ENCODE measurements around the gene AGFG2.

Gene AGFG2

DNA sequence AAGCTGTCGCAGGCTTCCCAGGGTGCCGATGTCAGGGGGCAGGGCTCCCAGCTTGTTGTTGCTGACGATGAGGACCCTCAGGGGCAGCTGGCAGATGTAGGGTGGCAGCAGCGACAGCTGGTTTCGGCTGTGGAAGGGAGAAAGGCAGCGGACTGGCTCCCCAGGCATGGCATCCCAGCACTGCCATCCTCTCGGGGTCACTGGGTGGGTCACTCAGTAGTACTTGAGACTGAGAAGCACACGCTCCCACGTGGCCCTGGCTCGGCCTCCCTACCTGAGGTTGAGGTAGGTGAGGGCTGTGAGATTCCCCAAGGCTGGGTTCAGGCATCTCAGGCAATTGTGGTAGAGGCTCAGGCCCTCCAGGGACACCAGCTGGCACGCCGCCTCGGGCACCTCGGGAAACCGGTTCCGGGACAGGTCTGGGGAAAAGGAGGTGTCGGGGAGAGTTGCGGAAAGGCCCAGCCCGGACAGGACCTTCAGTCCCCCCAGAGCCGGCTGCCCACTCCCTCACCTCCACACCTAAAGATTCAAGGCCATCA is 43.1 kb downstream of the AGFG2 start (continued):
- TF ChIP-seq, protein P1, sequence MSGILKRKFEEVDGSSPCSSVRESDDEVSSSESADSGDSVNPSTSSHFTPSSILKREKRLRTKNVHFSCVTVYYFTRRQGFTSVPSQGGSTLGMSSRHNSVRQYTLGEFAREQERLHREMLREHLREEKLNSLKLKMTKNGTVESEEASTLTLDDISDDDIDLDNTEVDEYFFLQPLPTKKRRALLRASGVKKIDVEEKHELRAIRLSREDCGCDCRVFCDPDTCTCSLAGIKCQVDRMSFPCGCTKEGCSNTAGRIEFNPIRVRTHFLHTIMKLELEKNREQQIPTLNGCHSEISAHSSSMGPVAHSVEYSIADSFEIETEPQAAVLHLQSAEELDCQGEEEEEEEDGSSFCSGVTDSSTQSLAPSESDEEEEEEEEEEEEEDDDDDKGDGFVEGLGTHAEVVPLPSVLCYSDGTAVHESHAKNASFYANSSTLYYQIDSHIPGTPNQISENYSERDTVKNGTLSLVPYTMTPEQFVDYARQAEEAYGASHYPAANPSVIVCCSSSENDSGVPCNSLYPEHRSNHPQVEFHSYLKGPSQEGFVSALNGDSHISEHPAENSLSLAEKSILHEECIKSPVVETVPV (CRISPR knock-in tag; IDR thresholded peaks at IDR 0.05) = no peak
- TF ChIP-seq, protein P2, sequence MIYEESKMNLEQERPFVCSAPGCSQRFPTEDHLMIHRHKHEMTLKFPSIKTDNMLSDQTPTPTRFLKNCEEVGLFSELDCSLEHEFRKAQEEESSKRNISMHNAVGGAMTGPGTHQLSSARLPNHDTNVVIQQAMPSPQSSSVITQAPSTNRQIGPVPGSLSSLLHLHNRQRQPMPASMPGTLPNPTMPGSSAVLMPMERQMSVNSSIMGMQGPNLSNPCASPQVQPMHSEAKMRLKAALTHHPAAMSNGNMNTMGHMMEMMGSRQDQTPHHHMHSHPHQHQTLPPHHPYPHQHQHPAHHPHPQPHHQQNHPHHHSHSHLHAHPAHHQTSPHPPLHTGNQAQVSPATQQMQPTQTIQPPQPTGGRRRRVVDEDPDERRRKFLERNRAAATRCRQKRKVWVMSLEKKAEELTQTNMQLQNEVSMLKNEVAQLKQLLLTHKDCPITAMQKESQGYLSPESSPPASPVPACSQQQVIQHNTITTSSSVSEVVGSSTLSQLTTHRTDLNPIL (CRISPR knock-in tag; IDR thresholded peaks at IDR 0.05; ENCODE audit: low read depth) = no peak
- TF ChIP-seq CSDC2 (CRISPR knock-in tag; IDR thresholded peaks at IDR 0.05) (no peak), ZFP30 (CRISPR knock-in tag; IDR thresholded peaks at IDR 0.05) (no peak), TCF4 (CRISPR knock-in tag; IDR thresholded peaks at IDR 0.05; ENCODE audit: borderline replicate concordance) (no peak), ARNTL (CRISPR knock-in tag; IDR thresholded peaks at IDR 0.05; ENCODE audit: borderline replicate concordance, low read depth) (no peak)
- TF ChIP-seq, protein P3, sequence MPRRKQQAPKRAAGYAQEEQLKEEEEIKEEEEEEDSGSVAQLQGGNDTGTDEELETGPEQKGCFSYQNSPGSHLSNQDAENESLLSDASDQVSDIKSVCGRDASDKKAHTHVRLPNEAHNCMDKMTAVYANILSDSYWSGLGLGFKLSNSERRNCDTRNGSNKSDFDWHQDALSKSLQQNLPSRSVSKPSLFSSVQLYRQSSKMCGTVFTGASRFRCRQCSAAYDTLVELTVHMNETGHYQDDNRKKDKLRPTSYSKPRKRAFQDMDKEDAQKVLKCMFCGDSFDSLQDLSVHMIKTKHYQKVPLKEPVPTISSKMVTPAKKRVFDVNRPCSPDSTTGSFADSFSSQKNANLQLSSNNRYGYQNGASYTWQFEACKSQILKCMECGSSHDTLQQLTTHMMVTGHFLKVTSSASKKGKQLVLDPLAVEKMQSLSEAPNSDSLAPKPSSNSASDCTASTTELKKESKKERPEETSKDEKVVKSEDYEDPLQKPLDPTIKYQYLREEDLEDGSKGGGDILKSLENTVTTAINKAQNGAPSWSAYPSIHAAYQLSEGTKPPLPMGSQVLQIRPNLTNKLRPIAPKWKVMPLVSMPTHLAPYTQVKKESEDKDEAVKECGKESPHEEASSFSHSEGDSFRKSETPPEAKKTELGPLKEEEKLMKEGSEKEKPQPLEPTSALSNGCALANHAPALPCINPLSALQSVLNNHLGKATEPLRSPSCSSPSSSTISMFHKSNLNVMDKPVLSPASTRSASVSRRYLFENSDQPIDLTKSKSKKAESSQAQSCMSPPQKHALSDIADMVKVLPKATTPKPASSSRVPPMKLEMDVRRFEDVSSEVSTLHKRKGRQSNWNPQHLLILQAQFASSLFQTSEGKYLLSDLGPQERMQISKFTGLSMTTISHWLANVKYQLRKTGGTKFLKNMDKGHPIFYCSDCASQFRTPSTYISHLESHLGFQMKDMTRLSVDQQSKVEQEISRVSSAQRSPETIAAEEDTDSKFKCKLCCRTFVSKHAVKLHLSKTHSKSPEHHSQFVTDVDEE (CRISPR knock-in tag; IDR thresholded peaks at IDR 0.05) = no peak

DNA sequence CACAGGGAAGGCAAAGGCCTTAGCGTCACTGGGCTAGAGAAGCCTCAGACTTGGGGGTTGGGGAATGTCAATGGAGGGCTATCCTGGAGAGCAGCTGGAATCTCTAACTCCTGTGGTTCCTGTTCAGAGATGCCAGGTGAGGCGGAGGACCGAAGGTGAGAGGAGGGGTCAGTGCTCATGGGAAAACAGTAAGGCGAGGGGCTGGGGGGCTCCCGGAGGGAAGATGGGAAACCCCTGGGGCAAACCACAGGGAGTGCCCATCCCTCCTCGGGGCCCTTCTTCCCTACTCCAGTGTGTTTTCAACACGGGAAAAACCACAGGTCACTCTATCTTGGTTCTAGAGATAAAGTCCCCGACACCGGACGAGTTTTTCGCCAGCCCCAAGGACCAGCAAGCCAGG is 43.6 kb downstream of the AGFG2 start:
- no peak for ATAC-seq
- TF ChIP-seq ZNF565 (CRISPR knock-in tag; conservative IDR thresholded peaks at IDR 0.05; ENCODE audit: low read depth) = no peak
- no peak for TF ChIP-seq TOX (CRISPR knock-in tag; IDR thresholded peaks at IDR 0.05; ENCODE audit: borderline replicate concordance)
- TF ChIP-seq TCF4 (CRISPR knock-in tag; IDR thresholded peaks at IDR 0.05; ENCODE audit: borderline replicate concordance) = no peak
- TF ChIP-seq, protein P4, sequence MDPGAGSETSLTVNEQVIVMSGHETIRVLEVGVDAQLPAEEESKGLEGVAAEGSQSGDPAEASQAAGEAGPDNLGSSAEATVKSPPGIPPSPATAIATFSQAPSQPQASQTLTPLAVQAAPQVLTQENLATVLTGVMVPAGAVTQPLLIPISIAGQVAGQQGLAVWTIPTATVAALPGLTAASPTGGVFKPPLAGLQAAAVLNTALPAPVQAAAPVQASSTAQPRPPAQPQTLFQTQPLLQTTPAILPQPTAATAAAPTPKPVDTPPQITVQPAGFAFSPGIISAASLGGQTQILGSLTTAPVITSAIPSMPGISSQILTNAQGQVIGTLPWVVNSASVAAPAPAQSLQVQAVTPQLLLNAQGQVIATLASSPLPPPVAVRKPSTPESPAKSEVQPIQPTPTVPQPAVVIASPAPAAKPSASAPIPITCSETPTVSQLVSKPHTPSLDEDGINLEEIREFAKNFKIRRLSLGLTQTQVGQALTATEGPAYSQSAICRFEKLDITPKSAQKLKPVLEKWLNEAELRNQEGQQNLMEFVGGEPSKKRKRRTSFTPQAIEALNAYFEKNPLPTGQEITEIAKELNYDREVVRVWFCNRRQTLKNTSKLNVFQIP (CRISPR knock-in tag; IDR thresholded peaks at IDR 0.05; ENCODE audit: borderline replicate concordance, low read depth) = no peak
- TF ChIP-seq ARNTL (CRISPR knock-in tag; IDR thresholded peaks at IDR 0.05; ENCODE audit: borderline replicate concordance, low read depth) = no peak
- TF ChIP-seq ZNF8 (CRISPR knock-in tag; IDR thresholded peaks at IDR 0.05) = no peak
- no peak for TF ChIP-seq BACH2 (CRISPR knock-in tag; IDR thresholded peaks at IDR 0.05; ENCODE audit: borderline replicate concordance)
- no peak for TF ChIP-seq ZC3H10 (CRISPR knock-in tag; IDR thresholded peaks at IDR 0.05)
- TF ChIP-seq SNAI2 (CRISPR knock-in tag; IDR thresholded peaks at IDR 0.05) = no peak
- no peak for TF ChIP-seq ISL1 (CRISPR knock-in tag; IDR thresholded peaks at IDR 0.05)
- no peak for TF ChIP-seq ZNF70 (CRISPR knock-in tag; IDR thresholded peaks at IDR 0.05)
- TF ChIP-seq, protein P3 (CRISPR knock-in tag; IDR thresholded peaks at IDR 0.05) = no peak
- no peak for TF ChIP-seq GLIS3 (CRISPR knock-in tag; IDR thresholded peaks at IDR 0.05)
- TF ChIP-seq ZFP30 (CRISPR knock-in tag; IDR thresholded peaks at IDR 0.05) = no peak
- TF ChIP-seq, protein P5, sequence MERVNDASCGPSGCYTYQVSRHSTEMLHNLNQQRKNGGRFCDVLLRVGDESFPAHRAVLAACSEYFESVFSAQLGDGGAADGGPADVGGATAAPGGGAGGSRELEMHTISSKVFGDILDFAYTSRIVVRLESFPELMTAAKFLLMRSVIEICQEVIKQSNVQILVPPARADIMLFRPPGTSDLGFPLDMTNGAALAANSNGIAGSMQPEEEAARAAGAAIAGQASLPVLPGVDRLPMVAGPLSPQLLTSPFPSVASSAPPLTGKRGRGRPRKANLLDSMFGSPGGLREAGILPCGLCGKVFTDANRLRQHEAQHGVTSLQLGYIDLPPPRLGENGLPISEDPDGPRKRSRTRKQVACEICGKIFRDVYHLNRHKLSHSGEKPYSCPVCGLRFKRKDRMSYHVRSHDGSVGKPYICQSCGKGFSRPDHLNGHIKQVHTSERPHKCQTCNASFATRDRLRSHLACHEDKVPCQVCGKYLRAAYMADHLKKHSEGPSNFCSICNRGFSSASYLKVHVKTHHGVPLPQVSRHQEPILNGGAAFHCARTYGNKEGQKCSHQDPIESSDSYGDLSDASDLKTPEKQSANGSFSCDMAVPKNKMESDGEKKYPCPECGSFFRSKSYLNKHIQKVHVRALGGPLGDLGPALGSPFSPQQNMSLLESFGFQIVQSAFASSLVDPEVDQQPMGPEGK (CRISPR knock-in tag; IDR thresholded peaks at IDR 0.05; ENCODE audit: borderline replicate concordance) = no peak
- no peak for TF ChIP-seq ESRRG (CRISPR knock-in tag; IDR thresholded peaks at IDR 0.05)
- no peak for TF ChIP-seq OSR1 (CRISPR knock-in tag; IDR thresholded peaks at IDR 0.05)
- TF ChIP-seq CSDC2 (CRISPR knock-in tag; IDR thresholded peaks at IDR 0.05) = no peak

Measured in SK-N-SH treated with all-trans-retinoic acid at 6 μM for 48 hours (cell line).